OCI-LY3 (cell line): ENCODE measurements around the gene PLXNB3.

Experiments
- CTCF ChIP-seq: fragments of 200-600, 300-600 bp; sonication (generic); IDR thresholded peaks from 2 replicates; pipeline ENCODE4 v1.5.1; 2014; ENCODE audit warnings: antibody characterized with exemption, low read length, low read depth
- EZH2phosphoT487 ChIP-seq: fragments of 200-600 bp; shearing (Covaris generic); IDR thresholded peaks from 2 replicates; pipeline ENCODE4 v1.6.1; 2018; ENCODE audit warnings: antibody characterized with exemption, mixed run types, low read depth

GRCh38 chrX:153786669-153787068 is 22.6 kb downstream of the PLXNB3 start:
- TF ChIP-seq CTCF (no peak), EZH2phosphoT487 (no peak)
